ENCODE measurements around the gene HUNK. TPM values are rescaled to one million over a fixed set of nuclear protein-coding genes. Genes with fewer than 3 reads are reported as not detected.

Gene HUNK
- total RNA-seq, 1 donor from 2014 or later = 0.44 TPM

- no peaks in the 10 kb centered on the region for H3K4me1 ChIP-seq
- TF ChIP-seq CTCF (IDR thresholded peaks at IDR 0.05; ENCODE audit: borderline replicate concordance) = no peak
- peaks cover 46% of the 10 kb centered on the region for H3K27me3 ChIP-seq (ENCODE audit: low read depth)
- no peak overlapping the region for H3K4me3 ChIP-seq
- no peaks in the 10 kb centered on the region for H3K9me3 ChIP-seq (replicated peaks)
- no peak overlapping the region for H3K27ac ChIP-seq (replicated peaks)
- H3K36me3 ChIP-seq = no peaks in the 10 kb centered on the region
- DNase-seq = no peak
- intact Hi-C loops (cut with micrococcal nuclease) = no loop called here
Measured at GRCh38 chr21:31902438-31902837, 29.6 kb downstream of the HUNK start.

GRCh38 chr21:31903896-31904295, 31.1 kb downstream of the HUNK start:
- TF ChIP-seq CTCF (IDR thresholded peaks at IDR 0.05; ENCODE audit: borderline replicate concordance) = no peak
- intact Hi-C loops (cut with micrococcal nuclease) = no loop called here
- DNase-seq = no peak
- H3K4me1 ChIP-seq = no peaks in the 10 kb centered on the region
- H3K4me3 ChIP-seq = no peak overlapping the region
- H3K36me3 ChIP-seq = no peaks in the 10 kb centered on the region
- no peak overlapping the region for H3K27ac ChIP-seq (replicated peaks)
- no peaks in the 10 kb centered on the region for H3K9me3 ChIP-seq (replicated peaks)
- peaks cover 59% of the 10 kb centered on the region for H3K27me3 ChIP-seq (ENCODE audit: low read depth)

- no peak for TF ChIP-seq CTCF (IDR thresholded peaks at IDR 0.05; ENCODE audit: borderline replicate concordance)
- Histone ChIP-seq H3K27me3 (ENCODE audit: low read depth) (peaks cover 72% of the 10 kb centered on the region), H3K27ac (replicated peaks) (no peak overlapping the region), H3K36me3 (no peaks in the 10 kb centered on the region), H3K4me3 (no peak overlapping the region), H3K4me1 (no peaks in the 10 kb centered on the region), H3K9me3 (replicated peaks) (no peaks in the 10 kb centered on the region)
- no peak for DNase-seq
- intact Hi-C loops (cut with micrococcal nuclease) = no loop called here
Measured at GRCh38 chr21:31905503-31906451, 33.0 kb downstream of the HUNK start.

GRCh38 chr21:31908106-31909031, 35.5 kb downstream of the HUNK start:
- no peaks in the 10 kb centered on the region for H3K36me3 ChIP-seq
- no peak overlapping the region for H3K4me3 ChIP-seq
- no peak for DNase-seq
- intact Hi-C loops (cut with micrococcal nuclease) = no loop called here
- H3K27me3 ChIP-seq (ENCODE audit: low read depth) = peaks cover 84% of the 10 kb centered on the region
- H3K27ac ChIP-seq (replicated peaks) = no peak overlapping the region
- H3K4me1 ChIP-seq = no peaks in the 10 kb centered on the region
- no peak for TF ChIP-seq CTCF (IDR thresholded peaks at IDR 0.05; ENCODE audit: borderline replicate concordance)
- H3K9me3 ChIP-seq (replicated peaks) = no peaks in the 10 kb centered on the region
